Stomach (tissue), 9 donors: ENCODE measurements around the gene SH3PXD2A. TPM values are rescaled to one million over a fixed set of nuclear protein-coding genes. Genes with fewer than 3 reads are reported as not detected.

Experiments
- DNase-seq, 2 donors: peaks; one replicate each; pipeline versions ENCODE4 v3.0.0 to v3.0.0-alpha.2; 2013 to 2019
- H3K27ac ChIP-seq, 5 donors: fragments of 200-600 bp in 4 of 5; sonication (generic) in 4 of 5; one replicate each; pipeline ENCODE4 v1.5.1; 2013 to 2019; ENCODE audit warnings: mild to moderate bottlenecking in 1 of 5, moderate library complexity in 1 of 5
- H3K27me3 ChIP-seq, 3 donors: fragments of 200-600 bp; sonication (generic); one replicate each; pipeline ENCODE4 v1.5.1; 2017 to 2019; ENCODE audit warnings: mixed run types in 1 of 3
- H3K36me3 ChIP-seq, 4 donors: fragments of 200-600 bp; sonication (generic); 1 replicate in 3 of 4; 2 replicates in 1 of 4; pipeline ENCODE4 v1.5.1; 2016 to 2019
- H3K4me1 ChIP-seq, 4 donors: fragments of 200-600 bp; sonication (generic); one replicate each; pipeline ENCODE4 v1.5.1; 2016 to 2019
- H3K4me3 ChIP-seq, 4 donors: fragments of 200-600 bp; sonication (generic) in 3 of 4; one replicate each; pipeline ENCODE4 v1.5.1; 2016 to 2019; ENCODE audit warnings: mild to moderate bottlenecking in 1 of 4
- H3K9me3 ChIP-seq, 4 donors: fragments of 200-600 bp; sonication (generic); one replicate each; pipeline ENCODE4 v1.5.1; 2016 to 2019
- EP300 ChIP-seq: sonication (generic); formaldehyde crosslinking; IDR thresholded peaks from one replicate; pipeline ENCODE4 v1.6.1; 2017; ENCODE audit warnings: antibody characterized with exemption
- POLR2A ChIP-seq, 4 donors: fragments of 450-650 bp; IDR thresholded peaks; one replicate each; pipeline ENCODE4 v1.6.1; 2016; ENCODE audit warnings: antibody characterized with exemption in 4 of 4, control low read depth in 2 of 4, mild to moderate bottlenecking in 1 of 4, moderate library complexity in 1 of 4
- POLR2AphosphoS5 ChIP-seq, 3 donors: sonication (generic); formaldehyde crosslinking; IDR thresholded peaks; one replicate each; pipeline ENCODE4 v1.6.1; 2016; ENCODE audit warnings: antibody characterized with exemption in 3 of 3
- WGBS, 5 donors: extraction: QIAGEN DNeasy Blood & Tissue Kit in 3 of 5; methylation state at CpG; one replicate each; pipeline versions ENCODE4 v1.1.5 to v1.1.7; 2013 to 2018; 5-methylcytosine and 5-hydroxymethylcytosine counted together
- intact Hi-C: fragments of 100-400 bp; cut with DNase I; formaldehyde crosslinking; loops from one replicate; pipeline ENCODE4 v1.15.1; 2023; ENCODE audit warnings: low total_unique reads
- polyA plus RNA-seq, 3 donors: library from polyadenylated mRNA; stranded (reverse); fragments of 200-250 nt; gene quantifications; one replicate each; pipeline ENCODE4 v1.2.3, GENCODE V29; 2013
- total RNA-seq, 5 donors: library from RNA; depleted of rRNA; stranded (reverse); fragments of >200 nt; gene quantifications; one replicate each; pipeline versions ENCODE4 v1.1.0 to v1.2.3, GENCODE V29; 2014 to 2016
- TF ChIP-seq, protein P1 (sequence below), 7 experiments: fragments of 450-650 bp in 4 of 7; fragments of 200-600 bp in 3 of 7; sonication (generic) in 3 of 7; IDR thresholded peaks; one replicate each; pipeline ENCODE4 v1.5.1; 2016 to 2019; ENCODE audit warnings: antibody characterized with exemption in 7 of 7, control low read depth in 2 of 7, mild to moderate bottlenecking in 1 of 7
- donor health status: healthy with polysubstance abuse.
- donor health status: Bipolar disorder and iron deficiency.
- donor health status: healthy.

SH3PXD2A gene
- total and polyA plus RNA-seq, 8 donors: 12.8 to 51.6 (median 24.0) TPM

- DNase-seq: peak in 1 of 2 donors; percentile 51
- Histone ChIP-seq H3K27ac (no peak overlapping the region), H3K4me1 (peaks cover 2 to 17% (median 10%) of the 10 kb centered on the region in 4 donors), H3K4me3 (no peak overlapping the region), H3K27me3 (no peaks in the 10 kb centered on the region), H3K9me3 (peaks cover 0 to 7% (median 0%) of the 10 kb centered on the region in 4 donors), H3K36me3 (no peaks in the 10 kb centered on the region)
- TF ChIP-seq POLR2A (IDR thresholded peaks at IDR 0.05) (no peak), POLR2AphosphoS5 (IDR thresholded peaks at IDR 0.05) (no peak), EP300 (no peak)
- TF ChIP-seq, protein P1, sequence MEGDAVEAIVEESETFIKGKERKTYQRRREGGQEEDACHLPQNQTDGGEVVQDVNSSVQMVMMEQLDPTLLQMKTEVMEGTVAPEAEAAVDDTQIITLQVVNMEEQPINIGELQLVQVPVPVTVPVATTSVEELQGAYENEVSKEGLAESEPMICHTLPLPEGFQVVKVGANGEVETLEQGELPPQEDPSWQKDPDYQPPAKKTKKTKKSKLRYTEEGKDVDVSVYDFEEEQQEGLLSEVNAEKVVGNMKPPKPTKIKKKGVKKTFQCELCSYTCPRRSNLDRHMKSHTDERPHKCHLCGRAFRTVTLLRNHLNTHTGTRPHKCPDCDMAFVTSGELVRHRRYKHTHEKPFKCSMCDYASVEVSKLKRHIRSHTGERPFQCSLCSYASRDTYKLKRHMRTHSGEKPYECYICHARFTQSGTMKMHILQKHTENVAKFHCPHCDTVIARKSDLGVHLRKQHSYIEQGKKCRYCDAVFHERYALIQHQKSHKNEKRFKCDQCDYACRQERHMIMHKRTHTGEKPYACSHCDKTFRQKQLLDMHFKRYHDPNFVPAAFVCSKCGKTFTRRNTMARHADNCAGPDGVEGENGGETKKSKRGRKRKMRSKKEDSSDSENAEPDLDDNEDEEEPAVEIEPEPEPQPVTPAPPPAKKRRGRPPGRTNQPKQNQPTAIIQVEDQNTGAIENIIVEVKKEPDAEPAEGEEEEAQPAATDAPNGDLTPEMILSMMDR (IDR thresholded peaks at IDR 0.05): peak in 5 of 7 experiments; percentile 39 to 81 (median 59)
- WGBS, 5 donors: 75 to 92% (median 77%) methylated on average over 3 of the region's 3 CpGs
- intact Hi-C loops: no loop called here
These were observed 102.6 kb downstream of the SH3PXD2A start for GRCh38 chr10:103752680-103753248.

GRCh38 chr10:103751667-103752290, 103.6 kb downstream of the SH3PXD2A start:
- Histone ChIP-seq H3K27me3 (no peaks in the 10 kb centered on the region), H3K4me3 (no peak overlapping the region), H3K4me1 (peaks cover 0 to 18% (median 3%) of the 10 kb centered on the region in 4 donors), H3K27ac (no peak overlapping the region), H3K36me3 (no peaks in the 10 kb centered on the region), H3K9me3 (peaks cover 0 to 7% (median 0%) of the 10 kb centered on the region in 4 donors)
- 72 to 93% (median 84%) methylated on average over 7 of the region's 7 CpGs for WGBS, 5 donors
- intact Hi-C loops: no loop called here
- TF ChIP-seq EP300: no peak
- TF ChIP-seq, protein P1 (IDR thresholded peaks at IDR 0.05): no peak
- no peak for TF ChIP-seq POLR2AphosphoS5 (IDR thresholded peaks at IDR 0.05)
- no peak for TF ChIP-seq POLR2A (IDR thresholded peaks at IDR 0.05)
- DNase-seq: no peak

GRCh38 chr10:103750836-103751235, 104.5 kb downstream of the SH3PXD2A start:
- no peaks in the 10 kb centered on the region for H3K36me3 ChIP-seq
- intact Hi-C loops: no loop called here
- peaks cover 0 to 28% (median 2%) of the 10 kb centered on the region in 4 donors for H3K4me1 ChIP-seq
- H3K9me3 ChIP-seq: peaks cover 0 to 7% (median 0%) of the 10 kb centered on the region in 4 donors
- no peaks in the 10 kb centered on the region for H3K27me3 ChIP-seq
- no peak overlapping the region for H3K27ac ChIP-seq
- H3K4me3 ChIP-seq: no peak overlapping the region
- 80 to 95% (median 92%) methylated on average over 5 of the region's 5 CpGs for WGBS, 5 donors
- TF ChIP-seq, protein P1 (IDR thresholded peaks at IDR 0.05): no peak
- TF ChIP-seq POLR2A (IDR thresholded peaks at IDR 0.05) (no peak), POLR2AphosphoS5 (IDR thresholded peaks at IDR 0.05) (no peak), EP300 (no peak)
- no peak for DNase-seq

- H3K27me3 ChIP-seq: no peaks in the 10 kb centered on the region
- no peak overlapping the region for H3K4me3 ChIP-seq
- whole genome bisulfite sequencing, 5 donors: 86 to 98% (median 95%) methylated on average over 7 of the region's 7 CpGs
- DNase-seq: no peak
- peaks cover 0 to 7% (median 0%) of the 10 kb centered on the region in 4 donors for H3K9me3 ChIP-seq
- intact Hi-C loops: no loop called here
- H3K4me1 ChIP-seq: peaks cover 0 to 33% (median 2%) of the 10 kb centered on the region in 4 donors
- TF ChIP-seq EP300: no peak
- TF ChIP-seq POLR2A (IDR thresholded peaks at IDR 0.05): no peak
- TF ChIP-seq, protein P1 (IDR thresholded peaks at IDR 0.05): no peak
- TF ChIP-seq POLR2AphosphoS5 (IDR thresholded peaks at IDR 0.05): no peak
- H3K27ac ChIP-seq: no peak overlapping the region
- H3K36me3 ChIP-seq: no peaks in the 10 kb centered on the region
These were observed 105.6 kb downstream of the SH3PXD2A start for GRCh38 chr10:103749779-103750178.
